HCT116 (cell line): ENCODE data around the gene DRD4.

Experiments
- CEBPB ChIP-seq: IDR thresholded peaks from 2 replicates; pipeline ENCODE4 v1.6.1; 2012; ENCODE audit warnings: low read depth
- EGR1 ChIP-seq: IDR thresholded peaks from 2 replicates; pipeline ENCODE4 v1.6.1; 2012; ENCODE audit warnings: low read depth
- EZH2phosphoT487 ChIP-seq: fragments of 200-600 bp; IDR thresholded peaks from 2 replicates; pipeline ENCODE4 v1.6.1; 2018; ENCODE audit warnings: antibody characterized with exemption, borderline replicate concordance
- POLR2AphosphoS5 ChIP-seq: IDR thresholded peaks from 2 replicates; pipeline ENCODE4 v1.6.1; 2011; ENCODE audit warnings: mild to moderate bottlenecking, low read depth, low read length, moderate library complexity
- RAD21 ChIP-seq: IDR thresholded peaks from 2 replicates; pipeline ENCODE4 v1.6.1; 2012; ENCODE audit warnings: low read depth, mild to moderate bottlenecking
- REST ChIP-seq: IDR thresholded peaks from 2 replicates; pipeline ENCODE4 v1.6.1; 2012; ENCODE audit warnings: low read depth
- TF ChIP-seq, protein P1 (sequence below), 3 experiments: fragments of 200-600 bp in 1 of 3; sonication (generic) in 1 of 3; IDR thresholded peaks in 2 of 3; conservative IDR thresholded peaks in 1 of 3; 2 replicates each; pipeline ENCODE4 v1.5.1; 2012 to 2017; ENCODE audit warnings: low read depth in 2 of 3, low read length in 2 of 3, antibody characterized with exemption in 1 of 3, borderline replicate concordance in 1 of 3, control low read depth in 1 of 3, mild to moderate bottlenecking in 1 of 3, mixed read lengths in 1 of 3, mixed run types in 1 of 3, moderate library complexity in 1 of 3; ENCODE audit not compliant: insufficient read depth in 1 of 3

DNA sequence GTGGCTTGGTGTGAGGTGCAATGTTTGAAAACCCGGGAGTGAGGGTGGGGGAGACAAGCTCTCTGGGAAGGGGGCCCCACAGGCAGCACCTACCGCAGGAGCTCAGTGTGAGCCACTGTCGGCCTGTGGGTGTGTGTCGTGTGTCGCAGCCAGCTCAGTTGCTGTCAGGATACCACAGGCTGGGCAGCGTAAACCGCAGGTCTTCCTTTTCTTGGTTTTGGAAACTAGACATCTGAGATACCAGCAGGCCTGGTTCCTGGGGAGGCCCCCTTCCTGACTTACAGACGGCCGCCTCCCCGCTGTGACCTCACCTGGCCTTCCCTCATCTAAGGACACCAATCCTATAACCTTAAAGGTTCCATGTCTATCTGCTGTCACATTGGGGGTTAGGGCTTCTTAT lies 40.7 kb upstream of the DRD4 start:
- TF ChIP-seq, protein P1, sequence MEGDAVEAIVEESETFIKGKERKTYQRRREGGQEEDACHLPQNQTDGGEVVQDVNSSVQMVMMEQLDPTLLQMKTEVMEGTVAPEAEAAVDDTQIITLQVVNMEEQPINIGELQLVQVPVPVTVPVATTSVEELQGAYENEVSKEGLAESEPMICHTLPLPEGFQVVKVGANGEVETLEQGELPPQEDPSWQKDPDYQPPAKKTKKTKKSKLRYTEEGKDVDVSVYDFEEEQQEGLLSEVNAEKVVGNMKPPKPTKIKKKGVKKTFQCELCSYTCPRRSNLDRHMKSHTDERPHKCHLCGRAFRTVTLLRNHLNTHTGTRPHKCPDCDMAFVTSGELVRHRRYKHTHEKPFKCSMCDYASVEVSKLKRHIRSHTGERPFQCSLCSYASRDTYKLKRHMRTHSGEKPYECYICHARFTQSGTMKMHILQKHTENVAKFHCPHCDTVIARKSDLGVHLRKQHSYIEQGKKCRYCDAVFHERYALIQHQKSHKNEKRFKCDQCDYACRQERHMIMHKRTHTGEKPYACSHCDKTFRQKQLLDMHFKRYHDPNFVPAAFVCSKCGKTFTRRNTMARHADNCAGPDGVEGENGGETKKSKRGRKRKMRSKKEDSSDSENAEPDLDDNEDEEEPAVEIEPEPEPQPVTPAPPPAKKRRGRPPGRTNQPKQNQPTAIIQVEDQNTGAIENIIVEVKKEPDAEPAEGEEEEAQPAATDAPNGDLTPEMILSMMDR (IDR thresholded peaks at IDR 0.05 in 2 of 3, conservative IDR thresholded peaks at IDR 0.05 in 1 of 3; ENCODE audit: borderline replicate concordance in 1 of 3, insufficient read depth in 1 of 3, low read depth in 2 of 3, low read length in 2 of 3): no peak
- TF ChIP-seq CEBPB (no peak), REST (no peak), POLR2AphosphoS5 (no peak), EGR1 (no peak), RAD21 (no peak), EZH2phosphoT487 (no peak)
